OCI-LY3 (cell line): ENCODE data around the gene NRROS.

Experiments
- CTCF ChIP-seq: fragments of 200-600, 300-600 bp; sonication (generic); IDR thresholded peaks from 2 replicates; pipeline ENCODE4 v1.5.1; 2014; ENCODE audit warnings: antibody characterized with exemption, low read length, low read depth
- EZH2phosphoT487 ChIP-seq: fragments of 200-600 bp; shearing (Covaris generic); IDR thresholded peaks from 2 replicates; pipeline ENCODE4 v1.6.1; 2018; ENCODE audit warnings: antibody characterized with exemption, mixed run types, low read depth

DNA sequence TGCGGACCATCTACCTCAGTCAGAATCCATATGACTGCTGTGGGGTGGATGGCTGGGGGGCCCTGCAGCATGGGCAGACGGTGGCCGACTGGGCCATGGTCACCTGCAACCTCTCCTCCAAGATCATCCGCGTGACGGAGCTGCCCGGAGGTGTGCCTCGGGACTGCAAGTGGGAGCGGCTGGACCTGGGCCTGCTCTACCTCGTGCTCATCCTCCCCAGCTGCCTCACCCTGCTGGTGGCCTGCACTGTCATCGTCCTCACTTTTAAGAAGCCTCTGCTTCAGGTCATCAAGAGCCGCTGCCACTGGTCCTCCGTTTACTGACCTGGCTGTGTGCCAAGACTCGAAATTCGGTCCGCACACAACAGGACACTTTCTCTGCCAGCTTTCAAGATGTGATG lies 21.9 kb downstream of the NRROS start:
- TF ChIP-seq CTCF, result no peak
- TF ChIP-seq EZH2phosphoT487, result no peak
